ENCODE data around the gene FBXL17. TPM values are rescaled to one million over a fixed set of nuclear protein-coding genes. Genes with fewer than 3 reads are reported as not detected.

The FBXL17 gene
- total and polyA plus RNA-seq, 2 of the 13 experiments (the other 11 are each of a cell fraction or from before 2014, with no cell fraction given), result 3.0 to 7.9 TPM

GRCh38 chr5:108263338-108263737 is 118.6 kb downstream of the FBXL17 start:
- Histone ChIP-seq H3K36me3 (replicated peaks in 1 of 2; ENCODE audit: control insufficient read depth in 1 of 2, insufficient read depth in 2 of 2, low read length in 2 of 2) (no peaks in the 10 kb centered on the region), H3K27me3 (ENCODE audit: control insufficient read depth in 1 of 2, insufficient read depth in 2 of 2, low read length in 2 of 2) (no peaks in the 10 kb centered on the region), H3K9ac (ENCODE audit: insufficient read depth, low read depth, low read length) (no peak overlapping the region), H3K4me2 (ENCODE audit: low read depth, low read length) (no peak overlapping the region), H3K4me3 (replicated peaks in 1 of 3; ENCODE audit: insufficient read depth in 1 of 3, low read depth in 2 of 3, low read length in 3 of 3) (no peak overlapping the region), H3K27ac (ENCODE audit: extremely low read length, insufficient read depth, low read length) (no peak overlapping the region), H4K20me1 (ENCODE audit: insufficient read depth, low read length) (no peaks in the 10 kb centered on the region), H2AFZ (ENCODE audit: low read length) (no peak overlapping the region), H3K79me2 (ENCODE audit: insufficient read depth, low read length) (no peaks in the 10 kb centered on the region), H3K9me3 (ENCODE audit: low read length) (no peaks in the 10 kb centered on the region), H3K4me1 (ENCODE audit: insufficient read depth, low read length) (no peaks in the 10 kb centered on the region)
- ChIA-PET CTCF (ENCODE audit: low intra/inter-chr PET ratio, low total read pairs) (interaction anchor here (4.5 kb wide), 1 partner anchor 82 kb away, joined by 36 read pairs; no protein-coding TSS in a partner anchor), POLR2A (no interaction called here)
- FAIRE-seq (no peak), DNase-seq (ENCODE audit: low spot score) (no peak), ATAC-seq (no peak)
- BruUV-seq (replicated peaks), result no TSS peak
- in situ Hi-C loops (cut with HindIII; ENCODE audit: extremely low pct_ligation_motif_present, low pct_unique_long_range_greater_than_20kb), result no loop called here
- intact Hi-C loops (cut with micrococcal nuclease; ENCODE audit: unreplicated experiment), result no loop called here
- TF ChIP-seq MIER2 (CRISPR knock-in tag; IDR thresholded peaks at IDR 0.05), result no peak
- no peak for TF ChIP-seq ZNF441 (CRISPR knock-in tag; IDR thresholded peaks at IDR 0.05; ENCODE audit: borderline replicate concordance)
- peak in 1 of 2 experiments; percentile 68; a peak in 2 of 4 replicates for TF ChIP-seq MAFK (conservative IDR thresholded peaks at IDR 0.05 in 1 of 2, IDR thresholded peaks at IDR 0.05 in 1 of 2; ENCODE audit: low read length in 2 of 2)
- no peak for TF ChIP-seq GLMP (CRISPR knock-in tag; IDR thresholded peaks at IDR 0.05; ENCODE audit: borderline replicate concordance)
- no peak for TF ChIP-seq ZNF205 (CRISPR knock-in tag; IDR thresholded peaks at IDR 0.05)
- no peak for TF ChIP-seq HIVEP1 (CRISPR knock-in tag; IDR thresholded peaks at IDR 0.05)
- TF ChIP-seq TBX3 (IDR thresholded peaks at IDR 0.05; ENCODE audit: borderline replicate concordance), result no peak
- no peak for TF ChIP-seq ZBTB39 (CRISPR knock-in tag; IDR thresholded peaks at IDR 0.05)
